LoVo (cell line): ENCODE results near the gene PDCD1LG2.
A peak's percentile ranks its signal among the peaks of the same experiment; 100 is the strongest.
"Not testable (repeated sequence)": the region's sequence is repeated elsewhere in the genome, so short reads cannot be mapped to it uniquely, and the experiment has no call there.

ENCODE experiments used
- DNase-seq: peaks from one replicate; pipeline ENCODE4 v3.0.0-alpha.2; 2016; ENCODE audit warnings: low spot score

PDCD1LG2 gene

DNA sequence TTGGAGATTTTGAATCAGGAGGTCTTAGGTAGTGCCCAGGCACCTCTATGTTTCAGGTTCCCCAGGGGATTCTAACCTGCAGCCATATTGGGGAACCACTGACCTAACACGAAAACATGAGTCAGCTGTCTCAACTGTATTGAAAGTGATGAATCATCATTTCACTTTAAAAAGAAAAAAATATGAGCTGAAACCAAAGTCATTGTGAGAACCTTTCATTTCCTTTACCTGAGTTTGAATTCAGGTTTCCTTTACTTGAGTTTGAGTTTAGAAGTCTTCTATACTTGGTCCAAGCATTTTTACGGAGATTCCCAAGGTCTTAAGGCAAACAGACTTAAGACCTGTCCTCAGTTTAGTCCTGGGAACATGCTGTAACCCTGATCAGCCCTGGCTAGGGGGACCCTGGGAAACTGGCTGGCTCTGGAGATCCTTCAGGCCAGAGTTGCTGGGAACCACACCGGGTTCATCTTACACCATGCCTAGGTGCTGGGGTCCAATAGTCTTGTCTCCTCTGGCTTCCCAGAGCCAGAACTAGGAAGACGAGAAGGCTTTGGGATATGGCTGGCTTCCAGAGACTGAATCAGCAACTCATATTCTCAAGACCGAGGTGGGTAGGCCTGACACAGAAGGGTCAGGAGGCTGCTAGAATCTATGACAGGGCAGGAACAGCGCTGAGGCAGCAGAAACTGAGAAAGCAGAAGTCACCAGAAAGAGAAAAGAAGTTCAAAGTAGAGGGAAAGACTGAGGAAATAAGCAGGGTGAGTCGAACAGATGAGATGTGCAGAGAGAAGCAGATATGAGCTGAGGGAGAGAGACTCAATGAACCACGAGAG lies 16.4 kb upstream of the PDCD1LG2 start:
- no peak for DNase-seq

DNA sequence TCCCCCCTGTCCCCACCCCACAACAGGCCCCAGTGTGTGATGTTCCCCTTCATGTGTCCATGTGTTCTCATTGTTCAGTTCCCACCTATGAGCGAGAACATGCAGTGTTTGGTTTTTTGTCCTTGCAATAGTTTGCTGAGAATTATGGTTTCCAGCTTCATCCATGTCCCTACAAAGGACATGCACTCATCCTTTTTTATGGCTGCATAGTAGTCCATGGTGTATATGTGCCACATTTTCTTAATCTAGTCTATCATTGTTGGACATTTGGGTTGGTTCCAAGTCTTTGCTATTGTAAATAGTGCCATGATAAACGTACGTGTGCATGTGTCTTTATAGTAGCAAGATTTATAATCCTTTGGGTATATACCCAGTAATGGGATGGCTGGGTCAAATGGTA lies 15.6 kb upstream of the PDCD1LG2 start:
- DNase-seq = not testable (repeated sequence)

DNA sequence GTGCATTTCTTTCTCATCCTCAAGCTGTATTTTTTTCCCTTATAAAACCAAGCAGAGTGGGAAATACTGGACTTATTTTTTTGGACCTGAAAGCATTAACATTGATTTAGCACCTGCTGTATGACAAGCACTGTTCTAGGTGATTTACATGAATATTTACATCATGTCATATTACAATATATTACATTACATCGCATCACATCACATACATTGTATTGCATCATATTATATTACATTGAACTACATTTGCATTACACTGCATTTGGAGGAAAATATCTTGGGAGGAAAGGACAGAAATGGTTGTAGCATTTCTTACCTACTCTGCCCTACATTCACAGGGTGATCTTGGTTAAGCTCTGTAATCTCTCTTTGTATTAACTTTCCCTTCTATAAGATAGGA lies 11.2 kb upstream of the PDCD1LG2 start:
- DNase-seq = no peak

DNA sequence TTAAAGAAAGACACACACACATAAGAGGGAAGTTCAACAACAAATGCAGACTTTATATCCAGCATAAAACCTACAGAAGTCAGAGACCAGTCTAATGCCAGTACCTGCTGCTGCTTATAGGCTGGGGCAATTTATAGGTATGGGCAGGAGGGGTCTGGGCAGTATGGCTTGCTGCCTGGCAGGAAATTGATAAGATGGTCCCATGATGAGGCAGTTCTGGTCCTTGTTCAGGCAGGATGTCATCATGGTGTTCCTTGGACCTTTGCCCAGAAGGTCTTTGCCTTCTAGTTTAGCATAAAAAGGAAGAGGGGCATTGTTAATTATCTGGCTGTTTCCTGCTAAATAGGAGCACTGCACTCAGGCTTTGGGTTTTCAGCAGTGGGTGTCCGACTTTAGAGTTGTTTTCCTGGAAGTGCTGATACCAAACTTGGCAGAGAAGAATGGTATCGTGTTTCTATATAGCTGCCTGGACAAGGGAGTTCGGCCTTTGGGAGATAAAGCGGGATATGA lies 10.4 kb upstream of the PDCD1LG2 start:
- no peak for DNase-seq

DNA sequence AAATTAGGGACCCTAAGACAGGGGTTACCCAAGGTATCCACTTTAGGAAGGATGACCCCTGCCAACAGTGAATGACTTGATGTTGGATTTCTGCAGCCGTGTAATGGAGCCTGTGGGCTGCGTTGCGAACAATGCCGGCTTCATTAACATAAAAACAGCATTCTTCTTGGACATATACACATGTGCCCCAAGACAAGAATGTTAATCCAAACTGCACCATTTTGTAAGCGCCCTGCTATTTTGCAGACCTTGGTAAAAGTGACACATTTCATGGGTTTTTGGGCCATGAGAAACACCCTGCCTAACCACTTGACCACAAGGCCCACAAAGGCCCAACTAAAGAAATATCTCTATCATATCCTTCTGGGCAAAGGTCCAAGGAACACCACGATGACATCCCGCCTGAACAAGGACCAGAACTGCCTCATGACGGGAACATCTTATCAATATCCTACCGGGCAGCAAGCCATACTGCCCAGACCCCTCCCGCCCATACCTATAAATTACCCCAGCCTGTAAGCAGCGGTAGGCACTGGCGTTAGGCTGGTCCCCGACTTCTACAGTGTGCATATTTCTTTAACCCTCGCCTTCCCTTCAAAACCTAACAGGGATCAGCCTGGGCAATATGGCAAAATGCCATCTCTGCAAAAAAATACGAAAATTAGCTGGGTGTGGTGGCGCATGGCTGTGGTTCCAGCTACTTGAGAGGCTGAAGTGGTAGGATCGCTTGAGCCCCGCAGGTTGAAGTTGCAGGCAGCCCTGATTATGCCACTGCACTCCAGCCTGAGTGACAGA lies 9.7 kb upstream of the PDCD1LG2 start:
- DNase-seq = no peak

DNA sequence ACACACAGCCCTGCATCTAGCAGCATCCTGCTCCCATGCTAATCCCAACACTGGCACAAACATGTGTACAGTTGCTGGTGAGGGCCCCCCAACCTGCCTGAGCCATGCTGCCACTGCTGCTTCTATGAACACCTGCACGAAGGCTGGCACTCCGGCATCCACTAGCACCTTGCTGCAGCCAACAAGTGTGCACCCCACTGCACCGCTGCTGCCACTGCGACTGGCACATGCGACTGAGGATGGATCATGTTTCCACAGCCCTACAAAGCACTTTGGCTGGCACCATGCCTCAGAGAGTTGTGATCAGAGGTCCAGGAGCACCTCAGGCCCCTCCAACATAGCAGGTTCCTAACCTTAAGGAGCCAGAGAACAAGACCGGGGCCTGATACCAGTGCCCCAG lies 7.8 kb upstream of the PDCD1LG2 start:
- no peak for DNase-seq

DNA sequence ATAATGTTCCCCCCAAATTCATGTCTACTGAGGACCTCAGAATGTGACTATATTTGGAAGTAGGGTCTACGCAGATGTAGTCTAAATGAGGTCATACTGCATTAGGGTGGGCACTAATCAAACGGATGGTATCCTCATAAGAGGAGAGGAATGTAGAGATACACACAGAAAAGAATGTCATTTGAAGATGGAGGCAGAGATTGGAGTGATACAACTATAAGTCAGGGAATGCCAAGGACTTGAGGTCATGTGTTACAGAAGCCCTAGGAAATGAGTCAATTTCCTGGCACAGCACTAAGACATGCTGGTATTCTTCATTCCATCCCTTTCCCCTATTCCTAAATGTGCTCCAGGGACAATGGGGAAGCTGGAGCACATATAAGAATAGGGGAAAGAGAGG lies 758 bp upstream of the PDCD1LG2 start:
- DNase-seq = peak; percentile 13

DNA sequence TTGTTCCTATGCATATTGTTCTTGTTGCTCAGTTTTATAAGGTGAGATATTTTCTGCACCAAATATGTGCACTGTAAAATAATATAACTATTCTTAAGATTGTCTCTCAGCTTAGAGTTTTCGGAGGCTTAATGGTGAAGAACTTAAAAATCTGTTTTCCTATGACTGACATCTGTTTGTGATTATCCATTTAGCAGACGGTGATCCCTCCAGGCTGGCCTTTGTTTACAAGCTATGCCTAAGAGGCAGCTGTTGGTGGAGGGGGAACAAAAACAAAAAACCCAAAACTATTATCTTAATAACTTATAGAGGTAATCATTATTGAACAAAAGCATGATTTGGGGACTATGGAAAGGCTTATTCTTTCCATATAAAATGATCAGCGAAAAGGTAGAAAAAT lies 658 bp downstream of the PDCD1LG2 start:
- DNase-seq = no peak

DNA sequence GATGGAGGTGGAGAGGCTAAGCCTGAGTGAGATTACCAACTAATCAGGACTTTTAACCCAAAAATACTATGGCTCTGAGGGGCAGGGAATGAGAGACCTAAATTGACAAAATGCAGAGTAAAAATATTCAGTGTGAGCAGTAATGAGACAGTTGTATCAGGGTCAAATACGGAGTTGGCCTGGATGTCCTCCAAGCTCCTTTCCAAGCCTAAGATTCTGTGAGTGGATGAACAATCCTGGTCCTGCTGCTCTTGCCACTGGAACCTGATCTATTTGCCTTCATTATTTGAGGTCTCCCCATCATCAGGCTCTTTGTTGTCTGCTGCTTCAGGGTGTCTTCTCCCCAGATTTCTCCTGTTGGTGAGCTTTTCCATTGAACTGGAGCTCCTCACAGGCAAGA lies 1.1 kb downstream of the PDCD1LG2 start:
- DNase-seq = no peak

DNA sequence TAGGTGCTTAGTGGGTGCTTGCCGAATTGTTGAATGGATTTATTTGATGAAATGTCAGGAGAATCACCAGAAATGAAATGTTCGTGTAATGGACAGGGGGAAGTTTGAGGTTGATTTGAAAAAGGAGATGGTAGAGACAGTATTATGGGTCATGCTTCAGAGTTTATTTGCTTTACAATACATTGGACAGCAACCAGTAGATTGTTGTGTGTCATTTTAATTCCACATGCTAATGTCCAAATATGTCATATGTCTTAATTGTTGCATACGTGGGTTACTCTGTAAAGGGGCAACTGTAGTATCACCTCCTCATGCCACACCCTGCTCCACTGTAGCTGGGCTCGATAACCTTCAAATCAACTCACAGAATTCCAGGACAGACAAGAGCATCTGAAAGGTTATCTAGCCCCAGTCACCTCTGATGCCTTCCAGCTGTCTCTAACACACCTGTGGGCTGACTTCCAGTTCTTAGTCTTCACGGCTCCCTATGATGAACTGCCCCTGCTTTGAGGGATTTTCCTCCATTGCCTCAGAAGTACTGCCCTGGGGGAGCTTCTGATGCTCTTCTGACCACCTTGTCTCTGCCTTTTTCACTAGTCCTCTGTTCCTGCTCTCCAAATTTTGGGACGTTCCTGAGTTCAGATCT lies 1.7 kb downstream of the PDCD1LG2 start:
- DNase-seq = no peak

DNA sequence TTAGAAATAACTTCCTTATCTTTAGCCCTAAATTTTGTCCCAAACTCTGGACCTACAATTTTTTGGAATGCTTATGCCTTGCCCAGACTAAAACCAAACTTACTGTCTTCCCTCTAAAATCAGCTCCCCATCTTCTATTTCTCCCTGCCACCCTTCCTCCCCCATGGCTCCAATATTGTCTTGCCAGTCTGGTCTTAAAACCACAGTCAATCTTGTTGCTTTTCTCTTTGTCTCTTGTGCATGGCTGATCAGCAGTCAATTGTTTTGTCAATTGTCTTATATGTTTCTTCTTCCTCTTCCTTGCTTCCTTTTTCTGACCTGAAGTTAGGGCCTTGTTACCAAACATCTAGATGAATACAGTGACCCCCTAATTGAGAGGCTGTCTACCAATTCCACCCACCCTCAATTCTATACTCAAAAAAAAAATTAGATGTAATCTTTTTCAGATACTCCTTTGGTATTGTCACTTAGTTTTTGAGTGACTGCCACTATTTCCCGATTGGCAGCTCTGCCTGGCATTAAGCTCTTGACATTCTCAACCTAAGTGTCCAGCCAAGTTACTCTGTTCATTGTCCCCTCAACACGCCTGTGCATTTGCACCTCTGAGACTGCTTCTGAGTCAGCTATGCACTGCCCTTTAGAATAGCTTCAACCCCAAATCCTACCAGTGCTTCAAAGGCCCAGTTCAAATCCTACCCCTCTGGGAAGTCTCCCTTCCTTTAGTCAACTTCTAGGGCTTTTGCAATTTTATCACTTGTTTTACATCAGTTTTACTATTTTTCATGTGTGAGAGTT lies 2.5 kb downstream of the PDCD1LG2 start:
- DNase-seq = no peak

DNA sequence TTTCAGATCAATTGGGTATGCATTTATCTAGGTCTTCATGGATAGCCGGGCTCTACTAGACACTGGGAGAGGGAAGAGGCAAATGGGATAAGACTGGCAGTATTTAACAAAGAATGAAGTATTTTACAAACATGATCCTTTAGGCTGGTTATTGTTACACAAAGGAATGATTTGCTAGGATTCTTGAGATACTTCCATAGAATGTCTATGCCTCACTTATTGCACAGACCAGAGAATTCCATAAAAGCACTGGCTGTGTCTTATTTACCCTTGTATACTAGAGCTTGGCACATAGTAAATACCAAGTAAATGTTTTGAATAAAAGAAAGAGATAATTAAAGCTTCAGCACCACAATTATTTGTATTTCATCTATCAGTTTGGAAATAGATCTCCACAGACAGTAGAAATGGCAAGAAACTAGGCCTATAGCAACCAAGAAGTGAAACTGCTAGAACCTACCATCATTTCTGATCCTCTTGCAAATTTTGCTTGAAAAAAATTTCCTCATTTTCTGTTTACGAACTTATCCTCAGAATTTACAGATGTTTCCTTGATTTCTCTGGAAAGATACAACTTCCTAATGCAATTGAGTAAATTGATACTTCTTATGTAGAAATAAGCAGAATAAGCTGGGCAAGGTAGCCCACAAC lies 3.8 kb downstream of the PDCD1LG2 start:
- no peak for DNase-seq

DNA sequence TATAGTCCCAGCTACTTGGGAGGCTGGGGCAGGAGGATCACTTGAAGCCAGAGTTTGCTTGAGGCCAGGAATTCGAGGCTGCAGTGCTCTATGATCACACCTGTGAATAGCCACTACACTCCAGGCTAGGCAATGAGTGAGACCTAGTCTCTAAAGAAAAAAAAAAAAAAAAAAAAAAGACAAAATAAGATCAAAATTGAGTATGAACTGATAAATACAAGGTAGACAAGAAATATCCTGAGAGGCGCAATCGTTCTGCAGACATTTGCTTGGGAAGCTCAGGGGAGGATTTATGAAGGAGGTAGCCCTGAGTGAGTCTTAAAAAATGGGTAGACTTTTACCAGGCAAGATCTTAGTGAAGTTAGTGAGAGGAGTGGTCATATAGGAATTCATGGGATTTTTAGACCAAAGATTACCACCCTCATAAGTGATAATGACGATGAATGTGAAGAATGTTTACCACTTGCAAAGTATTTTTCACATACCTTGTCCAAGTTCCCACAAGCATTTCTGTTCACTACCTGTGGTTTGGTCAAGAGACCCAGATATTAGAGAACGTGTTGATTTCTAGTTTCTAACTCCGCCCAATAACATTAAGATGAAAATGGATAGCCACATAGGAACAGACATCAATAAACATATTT lies 4.4 kb downstream of the PDCD1LG2 start:
- no peak for DNase-seq

DNA sequence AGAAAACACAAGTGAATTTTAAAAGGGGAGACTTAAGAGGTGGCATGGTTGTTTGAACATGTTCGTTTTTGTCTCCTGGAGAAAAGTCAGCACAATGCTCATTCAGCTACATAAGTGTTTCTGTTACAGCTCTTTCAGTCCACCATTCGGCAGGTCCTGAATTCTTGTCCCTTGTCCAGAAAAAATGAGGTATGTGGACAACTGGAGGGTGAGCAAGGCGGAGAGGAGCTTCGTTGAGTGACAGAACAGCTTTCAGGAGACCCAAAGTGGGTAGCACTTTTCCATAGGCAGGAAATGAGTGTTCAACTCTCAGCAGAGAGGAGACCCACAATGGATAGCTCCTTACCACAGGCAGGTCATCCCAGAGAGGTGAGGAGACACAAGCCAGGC lies 4.9 kb downstream of the PDCD1LG2 start:
- no peak for DNase-seq

DNA sequence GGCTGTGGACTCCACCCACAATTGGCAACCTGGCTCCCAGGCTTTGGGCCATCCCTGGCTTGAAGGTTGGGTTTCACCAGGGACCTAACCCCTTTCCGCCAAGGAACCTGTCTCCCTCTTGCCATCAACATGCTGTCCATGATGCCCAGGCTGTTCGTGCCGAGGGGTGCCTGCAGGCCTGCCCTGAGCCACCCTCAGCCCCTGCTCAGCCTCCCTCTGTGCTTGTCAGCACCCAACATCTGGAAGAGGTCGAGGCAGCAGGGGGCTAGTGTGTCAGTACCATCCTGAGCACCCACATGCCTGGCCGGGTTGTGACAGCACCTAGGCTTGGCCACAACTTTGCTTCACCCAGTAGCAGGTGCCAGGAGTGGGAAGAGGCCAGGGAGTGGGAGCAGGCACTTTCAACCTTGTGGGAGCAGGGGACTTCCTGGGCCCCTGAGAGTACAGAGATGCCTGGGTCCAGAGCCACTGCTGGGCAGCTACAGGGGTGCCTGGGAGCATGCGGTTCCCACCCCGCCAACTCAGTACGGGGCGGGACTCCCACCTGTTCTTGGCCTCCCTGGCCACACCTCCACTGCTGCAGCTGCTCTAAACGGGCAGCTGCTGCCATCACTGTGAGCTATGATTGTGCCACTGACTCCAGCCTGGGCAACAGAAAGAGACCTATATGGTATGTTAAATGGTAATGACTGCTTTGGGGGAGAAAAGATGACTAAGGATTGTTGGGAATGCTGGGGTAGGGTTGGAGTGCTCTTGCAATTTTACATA lies 6.3 kb downstream of the PDCD1LG2 start:
- no peak for DNase-seq

DNA sequence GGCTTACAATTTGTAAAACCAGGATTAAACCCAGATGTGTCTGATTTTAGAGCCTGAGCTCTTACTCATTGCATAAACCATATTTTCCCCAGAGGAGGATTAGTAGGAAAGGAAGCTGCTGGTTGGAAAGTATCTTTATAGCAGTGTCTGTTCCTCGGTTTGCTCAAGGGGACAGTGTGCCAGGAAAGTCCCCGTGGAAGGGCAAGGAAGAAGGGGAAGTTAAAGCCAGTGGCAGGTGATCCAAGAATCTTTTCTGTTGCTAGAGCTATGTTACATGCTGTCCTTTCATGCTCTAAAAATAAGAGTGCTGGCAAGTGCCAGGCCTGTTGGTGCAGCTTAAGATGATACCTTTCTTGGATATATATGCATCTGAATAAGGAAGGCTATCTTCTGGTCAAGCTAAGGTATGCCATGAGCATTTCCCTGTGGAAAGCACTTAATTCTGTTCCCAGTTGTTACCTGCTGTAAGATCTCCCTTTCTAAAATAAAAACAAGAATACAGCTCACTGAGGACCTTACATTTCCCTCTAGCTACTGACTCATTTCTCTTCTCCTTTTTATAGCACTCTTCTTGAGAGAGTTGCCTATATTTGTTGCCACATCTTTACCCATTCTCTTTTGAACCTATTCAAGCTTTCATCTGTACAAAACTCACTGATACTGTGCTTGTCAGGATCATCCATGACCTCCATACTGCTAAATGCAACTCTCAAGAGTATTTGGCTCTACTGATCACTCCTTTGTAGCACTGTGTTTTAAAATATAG lies 8.0 kb downstream of the PDCD1LG2 start:
- no peak for DNase-seq

DNA sequence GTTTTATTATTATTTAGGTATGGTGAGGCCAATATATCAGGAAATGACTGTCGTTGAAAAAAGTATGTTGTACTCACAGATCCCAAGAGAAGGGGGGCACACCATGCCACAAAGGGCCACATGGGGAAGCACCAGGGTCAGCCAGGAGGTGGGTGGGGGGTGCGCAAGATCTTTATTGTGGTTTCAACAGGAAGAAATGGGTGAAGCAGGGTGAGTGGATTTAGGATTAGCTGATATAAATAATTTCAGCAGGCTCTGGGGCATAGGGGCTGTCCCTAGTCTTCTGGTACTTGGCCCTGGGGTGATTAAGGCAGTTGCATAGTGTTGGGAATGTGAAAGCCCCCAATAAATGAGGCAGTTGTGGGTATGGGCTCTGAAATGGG lies 8.6 kb downstream of the PDCD1LG2 start:
- no peak for DNase-seq

DNA sequence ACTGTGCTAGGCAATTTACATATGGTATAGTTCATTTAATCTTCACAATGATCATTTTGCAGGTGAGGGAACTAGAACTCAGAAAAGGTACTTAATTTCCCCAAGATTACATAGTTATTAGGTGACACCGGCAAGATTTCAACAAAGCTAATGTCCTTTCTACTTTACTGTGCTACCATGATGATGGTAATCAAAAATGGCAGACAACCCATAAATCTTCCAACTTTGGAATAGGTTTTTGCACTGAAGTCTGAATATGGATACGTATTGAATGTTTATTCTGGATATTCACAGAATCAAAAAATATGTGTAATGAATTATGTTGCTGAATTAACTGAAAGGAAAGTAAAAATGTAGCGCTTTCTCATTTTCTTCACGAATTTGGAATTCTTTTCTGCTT lies 13.8 kb downstream of the PDCD1LG2 start:
- no peak for DNase-seq

DNA sequence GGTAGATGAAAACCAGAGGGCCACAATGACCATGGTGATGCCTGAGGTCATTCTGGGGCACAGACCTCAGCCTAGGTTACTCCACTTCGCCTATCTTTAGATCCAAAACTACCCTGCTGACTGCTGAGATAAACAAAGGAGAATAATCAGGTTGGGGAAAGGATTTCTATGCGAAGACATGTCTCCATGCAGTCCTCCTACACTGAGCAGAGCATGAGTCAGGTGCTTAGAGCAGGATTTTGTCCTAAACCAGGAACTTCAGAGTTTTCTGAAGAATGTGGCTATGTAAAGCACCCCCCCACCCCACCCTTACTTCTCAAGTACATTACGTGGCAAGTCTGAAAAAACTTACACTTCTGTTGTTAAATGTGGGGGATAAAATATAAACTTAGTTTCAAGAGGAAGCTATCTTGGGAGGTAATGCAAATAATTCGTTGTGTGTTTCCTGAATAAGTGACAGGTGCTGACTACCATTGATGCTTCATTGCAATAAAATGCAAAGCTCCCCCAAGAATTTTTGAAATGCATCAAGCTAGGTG lies 19.4 kb downstream of the PDCD1LG2 start:
- no peak for DNase-seq
